ENCODE measurements around the gene SCAPER.

SCAPER gene

DNA sequence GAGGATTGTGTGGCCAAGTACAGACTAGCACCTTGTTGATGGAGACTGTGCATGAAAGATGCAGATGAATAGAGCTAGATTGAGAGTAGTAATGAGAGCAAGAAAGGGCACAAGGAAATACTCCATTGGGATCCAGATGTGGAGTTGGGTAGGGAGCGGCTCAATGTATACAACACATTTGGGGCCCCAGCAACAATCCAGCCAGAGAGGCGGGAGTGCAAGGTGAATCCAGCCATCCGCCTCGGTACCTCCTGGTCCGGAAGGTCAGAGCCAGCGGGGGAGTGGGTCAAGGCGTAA lies 559.6 kb downstream of the SCAPER start:
- no peak for TF ChIP-seq GABPA (IDR thresholded peaks at IDR 0.05; ENCODE audit: low read depth)
- TF ChIP-seq, protein P1, sequence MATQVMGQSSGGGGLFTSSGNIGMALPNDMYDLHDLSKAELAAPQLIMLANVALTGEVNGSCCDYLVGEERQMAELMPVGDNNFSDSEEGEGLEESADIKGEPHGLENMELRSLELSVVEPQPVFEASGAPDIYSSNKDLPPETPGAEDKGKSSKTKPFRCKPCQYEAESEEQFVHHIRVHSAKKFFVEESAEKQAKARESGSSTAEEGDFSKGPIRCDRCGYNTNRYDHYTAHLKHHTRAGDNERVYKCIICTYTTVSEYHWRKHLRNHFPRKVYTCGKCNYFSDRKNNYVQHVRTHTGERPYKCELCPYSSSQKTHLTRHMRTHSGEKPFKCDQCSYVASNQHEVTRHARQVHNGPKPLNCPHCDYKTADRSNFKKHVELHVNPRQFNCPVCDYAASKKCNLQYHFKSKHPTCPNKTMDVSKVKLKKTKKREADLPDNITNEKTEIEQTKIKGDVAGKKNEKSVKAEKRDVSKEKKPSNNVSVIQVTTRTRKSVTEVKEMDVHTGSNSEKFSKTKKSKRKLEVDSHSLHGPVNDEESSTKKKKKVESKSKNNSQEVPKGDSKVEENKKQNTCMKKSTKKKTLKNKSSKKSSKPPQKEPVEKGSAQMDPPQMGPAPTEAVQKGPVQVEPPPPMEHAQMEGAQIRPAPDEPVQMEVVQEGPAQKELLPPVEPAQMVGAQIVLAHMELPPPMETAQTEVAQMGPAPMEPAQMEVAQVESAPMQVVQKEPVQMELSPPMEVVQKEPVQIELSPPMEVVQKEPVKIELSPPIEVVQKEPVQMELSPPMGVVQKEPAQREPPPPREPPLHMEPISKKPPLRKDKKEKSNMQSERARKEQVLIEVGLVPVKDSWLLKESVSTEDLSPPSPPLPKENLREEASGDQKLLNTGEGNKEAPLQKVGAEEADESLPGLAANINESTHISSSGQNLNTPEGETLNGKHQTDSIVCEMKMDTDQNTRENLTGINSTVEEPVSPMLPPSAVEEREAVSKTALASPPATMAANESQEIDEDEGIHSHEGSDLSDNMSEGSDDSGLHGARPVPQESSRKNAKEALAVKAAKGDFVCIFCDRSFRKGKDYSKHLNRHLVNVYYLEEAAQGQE (IDR thresholded peaks at IDR 0.05; ENCODE audit: insufficient replicate concordance, low read depth) = no peak
- TF ChIP-seq POLR2AphosphoS5 (IDR thresholded peaks at IDR 0.05; ENCODE audit: low read depth) = no peak
- TF ChIP-seq CTCF (IDR thresholded peaks at IDR 0.05; ENCODE audit: insufficient read depth, low read length) = no peak
- no peaks in the 10 kb centered on the region for H3K27me3 ChIP-seq (ENCODE audit: insufficient read depth, poor library complexity, severe bottlenecking)
- no peak for DNase-seq (ENCODE audit: low read depth in 1 of 2, low spot score in 1 of 2)
- no peak overlapping the region for H3K4me3 ChIP-seq (replicated peaks; ENCODE audit: insufficient read depth, low read length)
- H3K27ac ChIP-seq (replicated peaks) = no peak overlapping the region

- no peak overlapping the region for H3K4me3 ChIP-seq (replicated peaks; ENCODE audit: insufficient read depth, low read length)
- H3K27me3 ChIP-seq (ENCODE audit: insufficient read depth, poor library complexity, severe bottlenecking) = no peaks in the 10 kb centered on the region
- no peak for DNase-seq (ENCODE audit: low read depth in 1 of 2, low spot score in 1 of 2)
- no peak overlapping the region for H3K27ac ChIP-seq (replicated peaks)
- no peak for TF ChIP-seq POLR2AphosphoS5 (IDR thresholded peaks at IDR 0.05; ENCODE audit: low read depth)
- no peak for TF ChIP-seq SPI1 (IDR thresholded peaks at IDR 0.05; ENCODE audit: borderline replicate concordance, low read depth)
- TF ChIP-seq, protein P1 (IDR thresholded peaks at IDR 0.05; ENCODE audit: insufficient replicate concordance, low read depth) = no peak
- TF ChIP-seq CTCF (IDR thresholded peaks at IDR 0.05; ENCODE audit: insufficient read depth, low read length) = no peak
- TF ChIP-seq GABPA (IDR thresholded peaks at IDR 0.05; ENCODE audit: low read depth) = no peak
Measured at GRCh38 chr15:76344893-76345582, 560.1 kb downstream of the SCAPER start.

DNA sequence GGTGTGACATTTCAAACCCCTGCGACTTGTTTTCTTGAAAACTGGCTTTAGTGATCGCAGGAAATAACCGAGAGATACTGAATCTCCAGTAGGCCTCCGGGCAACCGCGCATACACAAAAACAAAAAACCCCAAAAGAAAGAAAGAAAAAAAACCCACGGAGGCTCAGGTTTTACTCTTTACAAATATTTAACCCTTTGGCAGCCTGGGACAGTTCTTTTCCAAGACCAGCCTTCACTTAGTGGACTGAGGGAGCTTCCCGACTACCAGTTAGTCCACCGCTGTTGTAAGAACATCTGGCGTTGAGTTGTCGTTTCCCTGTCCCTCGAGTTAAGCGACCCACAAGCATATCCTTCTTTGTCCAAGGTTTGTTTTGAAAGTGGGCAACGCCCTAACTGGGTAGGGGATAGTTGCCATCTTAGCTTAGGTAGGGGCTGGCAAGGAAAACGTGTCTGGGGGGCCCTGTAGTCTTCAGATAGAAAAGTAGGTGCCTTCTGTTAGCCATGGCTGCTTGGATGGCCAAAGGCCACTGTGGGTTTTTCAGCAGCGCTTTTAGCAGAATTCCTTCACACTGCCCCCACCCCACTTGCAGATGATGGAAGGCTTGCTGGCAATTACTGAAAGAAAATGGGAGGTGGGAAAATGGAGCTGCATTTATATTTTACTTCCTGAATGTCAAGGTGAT lies 561.7 kb downstream of the SCAPER start:
- no peak for DNase-seq (ENCODE audit: low read depth in 1 of 2, low spot score in 1 of 2)
- Histone ChIP-seq H3K27ac (replicated peaks) (no peak overlapping the region), H3K27me3 (ENCODE audit: insufficient read depth, poor library complexity, severe bottlenecking) (no peaks in the 10 kb centered on the region), H3K4me3 (replicated peaks; ENCODE audit: insufficient read depth, low read length) (no peak overlapping the region)
- no peak for TF ChIP-seq POLR2AphosphoS5 (IDR thresholded peaks at IDR 0.05; ENCODE audit: low read depth)
- TF ChIP-seq GABPA (IDR thresholded peaks at IDR 0.05; ENCODE audit: low read depth) = no peak
- TF ChIP-seq, protein P1 (IDR thresholded peaks at IDR 0.05; ENCODE audit: insufficient replicate concordance, low read depth) = no peak
- TF ChIP-seq CTCF (IDR thresholded peaks at IDR 0.05; ENCODE audit: insufficient read depth, low read length) = no peak
- TF ChIP-seq SPI1 (IDR thresholded peaks at IDR 0.05; ENCODE audit: borderline replicate concordance, low read depth) = no peak

All from HL-60 (cell line).